ENCODE data around the gene PIK3R1. TPM values are rescaled to one million over a fixed set of nuclear protein-coding genes. Genes with fewer than 3 reads are reported as not detected.
"Not testable (repeated sequence)": the region's sequence is repeated elsewhere in the genome, so short reads cannot be mapped to it uniquely, and the experiment has no call there.

The PIK3R1 gene
- total RNA-seq, 1 donor from 2014 or later: 174 TPM

GRCh38 chr5:68192679-68193060 lies 22.9 kb upstream of the PIK3R1 start:
- DNase-seq (ENCODE audit: low spot score): no peak

- no peak for DNase-seq (ENCODE audit: low spot score)
These were observed 22.0 kb upstream of the PIK3R1 start for GRCh38 chr5:68193481-68194036.

DNA sequence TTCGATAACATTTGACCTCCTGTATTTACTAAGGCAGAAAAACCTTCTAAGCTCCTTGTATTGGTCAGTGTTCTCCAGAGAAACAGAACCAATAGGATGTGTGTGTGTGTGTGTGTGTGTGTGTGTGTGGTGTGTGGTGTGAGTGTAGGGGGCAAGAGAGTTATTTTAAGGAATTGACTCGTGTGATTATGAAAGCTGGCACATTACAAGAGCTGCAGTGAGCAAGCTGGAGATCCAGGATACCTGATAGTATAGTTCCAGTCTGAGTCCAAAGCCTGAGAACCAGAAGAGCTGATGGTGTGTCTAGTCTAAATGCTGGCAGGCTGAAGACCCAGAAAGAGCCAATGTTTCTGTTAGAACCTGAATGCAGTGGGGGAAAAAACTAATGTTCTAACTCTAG lies 21.2 kb upstream of the PIK3R1 start:
- DNase-seq (ENCODE audit: low spot score): no peak

DNA sequence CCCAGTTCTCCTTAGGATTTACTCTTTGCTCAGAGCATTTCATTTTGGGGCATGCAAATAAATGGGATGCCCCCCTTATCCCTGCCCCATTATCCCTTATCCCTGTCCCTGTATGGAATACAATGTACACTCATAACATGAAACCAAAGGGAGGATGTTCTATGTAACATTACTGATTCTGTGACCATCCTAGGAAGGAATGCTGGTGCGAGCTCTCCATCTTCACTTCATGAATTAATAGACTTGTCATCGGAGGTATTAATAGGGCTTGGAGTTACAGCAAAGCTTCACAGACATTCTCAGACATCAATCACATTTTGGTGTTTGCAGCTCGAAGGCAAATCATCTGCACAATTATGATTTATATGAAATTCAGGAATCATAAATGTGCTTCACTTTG lies 20.4 kb upstream of the PIK3R1 start:
- no peak for DNase-seq (ENCODE audit: low spot score)

GRCh38 chr5:68196876-68197275 lies 18.7 kb upstream of the PIK3R1 start:
- no peak for DNase-seq (ENCODE audit: low spot score)

GRCh38 chr5:68200288-68200687 lies 15.3 kb upstream of the PIK3R1 start:
- DNase-seq (ENCODE audit: low spot score): no peak

DNA sequence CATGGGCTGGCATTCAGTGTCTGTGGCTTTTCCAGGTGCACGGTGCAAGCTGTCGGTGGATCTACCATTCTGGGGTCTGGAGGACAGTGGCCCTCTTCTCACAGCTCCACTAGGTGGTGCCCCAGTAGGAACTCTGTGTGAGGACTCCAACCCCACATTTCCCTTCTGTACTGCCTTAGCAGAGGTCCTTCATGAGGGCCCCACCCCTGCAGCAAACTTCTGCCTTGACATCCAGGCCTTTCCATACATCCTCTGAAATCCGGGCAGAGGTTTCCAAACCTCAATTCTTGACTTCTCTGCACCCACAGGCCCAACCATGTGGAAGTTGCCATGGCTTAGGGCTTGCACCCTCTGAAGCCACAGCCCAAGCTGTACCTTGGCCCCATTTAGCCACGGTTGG lies 4.9 kb upstream of the PIK3R1 start:
- DNase-seq (ENCODE audit: low spot score): not testable (repeated sequence)

- no peak for DNase-seq (ENCODE audit: low spot score)
These were observed 911 bp upstream of the PIK3R1 start for GRCh38 chr5:68214482-68215207.

DNA sequence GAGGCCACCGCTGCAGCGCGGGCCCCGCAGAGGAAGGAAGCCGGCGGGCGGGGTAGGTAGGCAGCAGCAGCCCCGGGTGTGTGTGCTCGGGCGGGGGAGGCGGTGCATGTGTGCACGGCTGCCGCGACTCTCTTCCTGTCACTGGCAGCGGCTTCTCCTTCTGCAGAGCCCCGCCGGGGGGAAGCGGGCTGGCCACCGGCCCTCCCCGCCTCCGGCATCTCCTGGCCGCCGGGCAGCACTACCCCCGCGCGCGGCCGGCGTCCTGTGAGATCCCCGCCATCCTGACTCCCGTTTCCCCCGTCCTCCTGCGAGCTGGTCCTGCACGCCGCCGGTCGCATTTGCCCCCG lies 315 bp downstream of the PIK3R1 start:
- DNase-seq (ENCODE audit: low spot score): no peak

DNA sequence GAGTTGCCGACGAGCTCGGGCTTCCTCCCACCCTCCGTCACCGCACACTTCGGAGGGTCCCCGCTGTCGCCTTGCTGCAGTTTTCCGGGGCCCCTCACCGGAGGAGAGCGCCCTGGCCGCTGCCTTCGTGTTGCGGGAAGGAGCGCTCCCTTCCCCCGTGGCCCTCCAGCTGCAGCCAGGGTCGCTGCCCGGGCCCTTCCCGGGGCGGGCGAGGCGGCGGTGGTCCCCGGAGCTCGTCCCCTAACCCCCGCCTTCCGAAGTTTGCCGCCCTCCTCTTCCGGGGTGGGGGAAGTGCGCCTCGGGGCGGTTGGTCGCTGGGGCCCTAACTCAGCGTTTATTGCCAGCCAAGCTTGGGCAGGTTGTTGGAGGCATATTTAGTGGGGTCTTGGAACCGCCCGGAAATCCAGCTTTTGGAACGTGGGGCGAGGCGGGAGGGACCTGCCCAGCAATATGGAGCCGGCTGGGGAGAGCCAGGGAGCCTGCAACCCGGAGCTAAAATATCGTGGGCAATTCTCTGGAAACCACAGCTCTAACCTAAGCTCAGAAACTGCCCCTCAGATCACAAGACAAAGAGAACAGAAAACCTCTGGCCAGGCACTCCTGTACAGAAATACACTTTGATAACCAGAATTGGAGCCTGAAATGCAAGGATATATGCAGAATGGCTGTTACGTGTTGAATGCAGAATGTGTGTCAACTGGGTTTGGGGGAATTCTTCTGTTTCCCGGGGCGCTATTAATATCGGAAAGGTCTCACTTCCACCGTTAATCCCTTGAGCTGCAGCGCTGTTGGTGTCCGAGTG lies 890 bp downstream of the PIK3R1 start:
- DNase-seq (ENCODE audit: low spot score): peak; percentile 90

DNA sequence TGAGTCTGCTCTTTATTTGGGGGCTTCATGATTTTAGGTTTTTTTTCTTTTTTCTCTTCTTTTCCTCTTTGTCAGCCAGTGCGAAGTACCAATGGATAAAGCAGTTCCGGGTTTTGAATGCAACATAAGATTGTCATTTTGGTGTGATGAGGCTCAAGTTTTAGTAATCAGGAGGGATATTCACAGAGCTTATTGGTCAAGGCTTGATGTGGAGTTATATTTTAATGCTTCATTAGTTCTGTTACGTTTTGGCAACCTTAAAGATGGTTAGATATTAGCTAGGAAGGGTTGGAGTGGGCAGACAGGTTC lies 1.4 kb downstream of the PIK3R1 start:
- DNase-seq (ENCODE audit: low spot score): no peak

DNA sequence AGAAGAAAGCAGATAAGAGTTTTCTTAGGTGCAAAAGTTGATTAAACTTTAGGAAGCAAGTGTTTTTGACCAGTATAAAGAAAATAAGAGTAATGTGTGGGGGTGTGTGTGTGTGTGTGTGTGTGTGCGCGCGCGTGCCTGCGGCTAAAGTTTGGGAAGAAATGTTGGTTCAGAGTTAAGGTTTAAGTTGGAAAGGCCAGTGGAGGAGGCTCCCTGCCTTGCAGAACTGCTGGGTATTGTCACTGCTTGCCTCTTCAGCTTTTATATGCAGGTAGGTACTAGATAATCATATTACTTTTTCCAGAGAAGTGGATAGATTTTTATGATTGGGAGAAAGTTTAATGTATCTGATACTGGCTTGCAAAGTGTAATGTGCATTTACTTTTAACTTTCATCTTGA lies 2.0 kb downstream of the PIK3R1 start:
- DNase-seq (ENCODE audit: low spot score): no peak

DNA sequence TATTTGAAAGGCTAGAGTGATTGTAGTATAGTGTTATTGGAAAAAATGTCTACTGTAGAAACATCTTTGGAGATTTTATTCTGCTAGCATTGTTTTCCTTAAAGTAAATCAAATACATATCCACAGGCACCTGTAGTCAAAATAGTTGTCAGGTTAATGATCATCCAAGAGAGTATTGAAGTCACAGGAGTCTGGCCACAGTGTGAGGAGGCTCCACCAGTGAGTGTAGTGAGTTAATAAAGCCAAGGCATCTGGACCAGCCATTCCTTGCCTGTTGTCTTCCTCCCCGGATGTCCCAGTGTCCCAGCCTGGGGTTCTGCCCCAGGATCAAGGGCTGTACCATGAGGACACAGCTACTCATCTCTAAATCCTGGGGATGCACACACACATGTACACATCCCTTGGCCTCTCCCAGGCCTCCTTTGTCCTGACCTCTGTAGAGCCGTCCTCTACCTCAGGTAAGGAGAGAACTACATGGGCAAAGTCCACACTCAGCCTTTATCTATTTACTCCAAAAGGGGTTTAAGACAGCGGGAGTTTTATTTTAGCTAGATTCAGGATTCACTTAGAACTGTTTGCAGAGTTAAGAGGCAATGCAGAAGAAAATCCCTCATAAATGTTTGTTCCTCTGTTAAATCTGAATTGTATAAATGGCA lies 3.7 kb downstream of the PIK3R1 start:
- no peak for DNase-seq (ENCODE audit: low spot score)

DNA sequence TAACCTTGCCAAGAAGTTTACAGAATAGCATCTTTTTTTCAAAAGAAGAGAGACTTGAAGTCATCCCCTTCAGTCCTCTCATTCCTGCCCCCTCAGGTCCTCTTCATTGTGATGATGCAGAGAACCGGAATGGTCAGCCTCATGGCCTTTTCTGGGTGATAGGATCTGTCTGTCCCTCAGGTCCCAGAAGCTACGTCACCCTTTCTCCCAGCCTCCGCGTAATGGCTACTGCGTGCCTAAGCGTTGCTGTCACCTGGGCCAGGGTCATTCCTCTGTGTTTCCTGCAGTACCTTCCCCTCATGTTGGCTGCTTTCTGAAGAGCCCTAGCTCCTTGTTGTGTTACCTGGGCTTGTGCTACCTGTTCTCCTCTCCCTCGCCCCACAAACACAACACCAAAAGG lies 4.7 kb downstream of the PIK3R1 start:
- no peak for DNase-seq (ENCODE audit: low spot score)

DNA sequence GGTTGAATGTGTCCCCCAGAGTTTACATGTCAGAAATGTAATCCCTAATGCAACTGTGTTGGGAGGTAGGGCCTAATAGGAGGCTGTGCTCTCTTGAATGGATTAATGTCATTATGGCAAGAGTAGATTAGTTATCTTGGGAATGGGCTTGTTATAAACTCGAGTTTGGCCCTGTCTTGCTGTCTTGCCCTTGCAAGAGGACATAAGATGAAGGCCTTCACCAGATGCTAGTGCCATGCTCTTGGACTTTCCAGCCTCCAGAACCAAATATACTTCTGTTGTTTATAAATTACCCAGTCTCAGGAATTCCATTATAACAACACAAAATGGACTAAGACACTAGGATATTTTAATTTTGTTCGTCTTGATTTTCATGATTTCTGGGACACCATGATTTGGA lies 5.4 kb downstream of the PIK3R1 start:
- DNase-seq (ENCODE audit: low spot score): no peak

GRCh38 chr5:68221488-68221887 lies 5.9 kb downstream of the PIK3R1 start:
- no peak for DNase-seq (ENCODE audit: low spot score)

GRCh38 chr5:68222310-68222709 lies 6.8 kb downstream of the PIK3R1 start:
- no peak for DNase-seq (ENCODE audit: low spot score)

DNA sequence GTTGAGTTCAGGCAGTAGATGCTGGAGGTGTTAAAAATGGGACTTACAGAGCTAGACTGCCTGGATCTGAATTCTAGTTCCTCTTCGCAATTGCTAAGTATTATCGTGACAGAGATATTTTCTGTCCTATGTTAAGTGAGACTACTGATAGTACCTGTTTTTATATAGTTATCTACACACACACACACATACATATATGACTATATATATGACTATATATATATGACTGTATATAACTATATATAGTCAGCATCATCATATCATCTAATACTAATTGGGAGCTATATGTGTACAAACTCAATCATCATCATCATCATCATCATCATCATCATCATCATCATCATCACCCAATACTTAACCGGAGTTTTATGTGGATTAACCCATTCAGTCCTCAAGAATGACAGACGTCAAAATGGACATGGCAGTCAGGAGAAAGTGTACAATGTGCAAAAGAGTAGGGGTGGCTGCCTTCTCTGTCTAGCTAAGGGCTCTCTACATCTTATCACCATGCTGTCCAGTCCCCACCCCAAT lies 7.3 kb downstream of the PIK3R1 start:
- no peak for DNase-seq (ENCODE audit: low spot score)

DNA sequence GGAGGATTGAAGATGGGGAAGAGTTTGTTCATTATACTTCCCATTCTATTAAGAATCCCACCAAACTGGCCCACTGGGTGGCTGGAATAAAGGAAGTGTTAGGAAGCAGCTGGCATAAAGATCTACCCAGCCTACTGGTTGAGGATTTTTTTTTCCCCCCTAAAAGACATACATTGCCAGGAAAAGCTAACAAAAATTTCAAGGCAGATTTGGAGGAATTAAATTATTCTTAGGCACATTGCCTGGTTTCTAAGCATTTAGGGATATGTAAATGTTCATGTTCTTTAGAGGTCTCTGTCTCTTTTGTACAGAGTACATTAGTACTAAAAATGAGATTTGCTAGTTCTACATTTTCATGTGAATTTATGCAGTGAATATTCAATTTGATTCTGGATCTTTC lies 8.3 kb downstream of the PIK3R1 start:
- no peak for DNase-seq (ENCODE audit: low spot score)

DNA sequence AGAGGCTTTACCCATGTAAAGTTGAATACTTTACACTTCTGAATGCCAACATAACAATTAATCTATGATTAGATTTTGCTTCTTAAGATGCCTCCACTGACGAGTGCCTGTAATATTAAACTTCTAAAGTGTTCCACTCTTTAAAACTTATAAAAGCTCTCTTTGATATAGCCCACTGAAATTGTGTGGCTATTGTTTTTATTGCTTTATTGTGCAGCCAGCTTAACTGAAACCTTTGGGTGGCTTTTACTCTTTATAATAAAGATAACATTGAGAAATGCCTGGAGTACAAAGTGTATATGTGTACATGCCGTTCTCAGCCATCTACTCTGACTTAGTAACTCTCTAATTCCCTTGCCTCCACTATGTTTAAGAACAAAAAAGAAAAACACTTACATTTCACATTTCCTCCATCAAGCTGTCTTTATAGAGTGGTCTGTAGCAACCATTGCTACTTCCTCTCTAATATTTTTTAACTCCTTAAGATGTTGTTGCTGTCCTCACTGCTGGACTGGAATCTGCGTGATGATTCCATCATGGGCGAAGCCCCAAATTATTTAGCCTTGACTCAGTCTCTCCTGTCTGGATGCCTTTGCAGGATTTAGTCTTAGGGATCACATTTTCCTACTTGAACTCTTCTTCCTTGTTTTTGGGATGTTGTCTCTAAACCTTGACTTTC lies 9.1 kb downstream of the PIK3R1 start:
- no peak for DNase-seq (ENCODE audit: low spot score)

- no peak for DNase-seq (ENCODE audit: low spot score)
These were observed 9.8 kb downstream of the PIK3R1 start for GRCh38 chr5:68225188-68225910.

All from mesenteric fat pad (tissue), 1 donor.